Erythroblast (primary cell): ENCODE results near the gene SQSTM1.

Source experiments
- DNase-seq, 2 experiments: peaks; one replicate each; lab custom pipeline; 2025; lab: John Stamatoyannopoulos, UW
- GATA1 ChIP-seq: IDR thresholded peaks from 2 replicates; pipeline ENCODE4 v1.6.1; 2011; ENCODE audit warnings: low read depth, mild to moderate bottlenecking, control low read depth, low read length, moderate library complexity
- POLR2A ChIP-seq: IDR thresholded peaks from 2 replicates; pipeline ENCODE4 v1.6.1; 2011; ENCODE audit warnings: mild to moderate bottlenecking, low read length

SQSTM1 gene

GRCh38 chr5:179854356-179854755, 33.7 kb downstream of the SQSTM1 start:
- TF ChIP-seq POLR2A (no peak), GATA1 (no peak)
- DNase-seq: no peak

GRCh38 chr5:179858241-179858585, 37.5 kb downstream of the SQSTM1 start:
- TF ChIP-seq POLR2A (no peak), GATA1 (no peak)
- DNase-seq: peak; percentile 62 to 64

GRCh38 chr5:179858586-179859427, 38.1 kb downstream of the SQSTM1 start, which contains the start of gene MRNIP:
Gene MRNIP (minus strand): TSS chr5:179858817. CDS start chr5:179858796, 21 bp downstream.
- peak; percentile 93 to 94 for DNase-seq
- TF ChIP-seq POLR2A (peak; percentile 46), GATA1 (no peak)

GRCh38 chr5:179860301-179860700, 39.6 kb downstream of the SQSTM1 start:
- no peak for DNase-seq
- TF ChIP-seq GATA1: no peak
- no peak for TF ChIP-seq POLR2A

GRCh38 chr5:179862296-179862695, 41.6 kb downstream of the SQSTM1 start:
- DNase-seq: no peak
- no peak for TF ChIP-seq POLR2A
- TF ChIP-seq GATA1: no peak

GRCh38 chr5:179862891-179863290, 42.2 kb downstream of the SQSTM1 start:
- no peak for TF ChIP-seq GATA1
- TF ChIP-seq POLR2A: no peak
- no peak for DNase-seq

GRCh38 chr5:179863449-179864085, 42.9 kb downstream of the SQSTM1 start:
- TF ChIP-seq GATA1 (no peak), POLR2A (no peak)
- no peak for DNase-seq

- TF ChIP-seq POLR2A: no peak
- TF ChIP-seq GATA1: no peak
These were observed 44.0 kb downstream of the SQSTM1 start for GRCh38 chr5:179864686-179865085.

GRCh38 chr5:179865491-179866240, 45.0 kb downstream of the SQSTM1 start:
- TF ChIP-seq POLR2A (no peak), GATA1 (no peak)
- DNase-seq: no peak

More at GRCh38 chr5:179864686-179865085, 44.0 kb downstream of the SQSTM1 start:
- DNase-seq: no peak

GRCh38 chr5:179866241-179867078, 45.8 kb downstream of the SQSTM1 start:
- peak in 1 of 2 experiments; percentile 7 for DNase-seq
- no peak for TF ChIP-seq POLR2A
- TF ChIP-seq GATA1: no peak

GRCh38 chr5:179867079-179867465, 46.4 kb downstream of the SQSTM1 start:
- DNase-seq: no peak

GRCh38 chr5:179867476-179867875, 46.8 kb downstream of the SQSTM1 start:
- no peak for DNase-seq
- TF ChIP-seq GATA1: no peak
- no peak for TF ChIP-seq POLR2A

More at GRCh38 chr5:179867079-179867465, 46.4 kb downstream of the SQSTM1 start:
- TF ChIP-seq GATA1: no peak
- TF ChIP-seq POLR2A: no peak

GRCh38 chr5:179868541-179868940, 47.8 kb downstream of the SQSTM1 start:
- TF ChIP-seq POLR2A (no peak), GATA1 (no peak)
- no peak for DNase-seq
